ENCODE results near the gene TMEM220. TPM values are rescaled to one million over a fixed set of nuclear protein-coding genes. Genes with fewer than 3 reads are reported as not detected.

TMEM220 gene
- total and polyA plus RNA-seq, 3 donors from 2014 or later: 16.2 to 53.1 (median 22.2) TPM

GRCh38 chr17:10716218-10716617, 13.6 kb downstream of the TMEM220 start:
- 86 to 88% methylated on average over 10 of the region's 10 CpGs for WGBS, 2 donors
- intact Hi-C loops (cut with DNase I; ENCODE audit: low total_unique reads): no loop called here
- Histone ChIP-seq H3K27ac (no peak overlapping the region), H3K27me3 (no peaks in the 10 kb centered on the region), H3K36me3 (ENCODE audit: low read depth, missing control alignments) (no peaks in the 10 kb centered on the region), H3K4me1 (no peaks in the 10 kb centered on the region), H3K4me3 (no peak overlapping the region), H3K9me3 (no peaks in the 10 kb centered on the region)
- DNase-seq: no peak
- TF ChIP-seq POLR2A (IDR thresholded peaks at IDR 0.05) (no peak), CTCF (IDR thresholded peaks at IDR 0.05) (no peak)

GRCh38 chr17:10713318-10713717, 16.5 kb downstream of the TMEM220 start:
- Histone ChIP-seq H3K9me3 (no peaks in the 10 kb centered on the region), H3K36me3 (ENCODE audit: low read depth, missing control alignments) (no peaks in the 10 kb centered on the region), H3K27me3 (no peaks in the 10 kb centered on the region), H3K27ac (no peak overlapping the region), H3K4me1 (no peaks in the 10 kb centered on the region), H3K4me3 (no peak overlapping the region)
- WGBS, 2 donors: 89 to 94% methylated on average over 2 of the region's 2 CpGs
- no peak for DNase-seq
- intact Hi-C loops (cut with DNase I; ENCODE audit: low total_unique reads): no loop called here
- TF ChIP-seq POLR2A (IDR thresholded peaks at IDR 0.05) (no peak), CTCF (IDR thresholded peaks at IDR 0.05) (no peak)

- H3K27me3 ChIP-seq: no peaks in the 10 kb centered on the region
- no peak overlapping the region for H3K27ac ChIP-seq
- WGBS, 2 donors: 89 to 90% methylated on average over 5 of the region's 5 CpGs
- intact Hi-C loops (cut with DNase I; ENCODE audit: low total_unique reads): no loop called here
- TF ChIP-seq CTCF (IDR thresholded peaks at IDR 0.05): no peak
- no peak for TF ChIP-seq POLR2A (IDR thresholded peaks at IDR 0.05)
- no peaks in the 10 kb centered on the region for H3K36me3 ChIP-seq (ENCODE audit: low read depth, missing control alignments)
- no peak for DNase-seq
- H3K4me1 ChIP-seq: no peaks in the 10 kb centered on the region
- no peak overlapping the region for H3K4me3 ChIP-seq
- H3K9me3 ChIP-seq: no peaks in the 10 kb centered on the region
Measured at GRCh38 chr17:10705727-10706126, 24.1 kb downstream of the TMEM220 start.

GRCh38 chr17:10702574-10702973, 27.2 kb downstream of the TMEM220 start:
- Histone ChIP-seq H3K27ac (no peak overlapping the region), H3K36me3 (ENCODE audit: low read depth, missing control alignments) (no peaks in the 10 kb centered on the region), H3K4me3 (no peak overlapping the region), H3K4me1 (peaks cover 7% of the 10 kb centered on the region), H3K9me3 (no peaks in the 10 kb centered on the region), H3K27me3 (no peaks in the 10 kb centered on the region)
- TF ChIP-seq POLR2A (IDR thresholded peaks at IDR 0.05) (no peak), CTCF (IDR thresholded peaks at IDR 0.05) (no peak)
- intact Hi-C loops (cut with DNase I; ENCODE audit: low total_unique reads): no loop called here
- 68 to 70% methylated on average over 2 of the region's 2 CpGs for WGBS, 2 donors
- no peak for DNase-seq

GRCh38 chr17:10699856-10700255, 30.0 kb downstream of the TMEM220 start:
- no peak overlapping the region for H3K4me3 ChIP-seq
- intact Hi-C loops (cut with DNase I; ENCODE audit: low total_unique reads): no loop called here
- peaks cover 13% of the 10 kb centered on the region for H3K4me1 ChIP-seq
- no peak for DNase-seq
- 75 to 84% methylated on average over 1 of the region's 1 CpG for WGBS, 2 donors
- TF ChIP-seq CTCF (IDR thresholded peaks at IDR 0.05): no peak
- no peak for TF ChIP-seq POLR2A (IDR thresholded peaks at IDR 0.05)
- no peak overlapping the region for H3K27ac ChIP-seq
- H3K27me3 ChIP-seq: no peaks in the 10 kb centered on the region
- H3K36me3 ChIP-seq (ENCODE audit: low read depth, missing control alignments): no peaks in the 10 kb centered on the region
- H3K9me3 ChIP-seq: no peaks in the 10 kb centered on the region
